MM.1S (cell line): ENCODE results near the gene CHRDL1.
"Not testable (repeated sequence)": the region's sequence is repeated elsewhere in the genome, so short reads cannot be mapped to it uniquely, and the experiment has no call there.

Source experiments
- DNase-seq: peaks from one replicate; pipeline ENCODE4 v3.0.0-alpha.2; 2015
- H2AFZ ChIP-seq: fragments of 300-600 bp; sonication (generic); 2 replicates; pipeline ENCODE4 v1.6.0; 2016; ENCODE audit warnings: antibody characterized with exemption, low read length
- H3F3A ChIP-seq: fragments of 300-600 bp; sonication (generic); 2 replicates; pipeline ENCODE4 v1.6.1; 2016; ENCODE audit warnings: mild to moderate bottlenecking, antibody characterized with exemption, low read length, moderate library complexity, mixed read lengths; ENCODE audit not compliant: insufficient read depth
- H3K27ac ChIP-seq: fragments of 300-600 bp; sonication (generic); 2 replicates; pipeline ENCODE4 v1.5.1; 2016; ENCODE audit warnings: mild to moderate bottlenecking, low read length
- H3K27me3 ChIP-seq: fragments of 300-600 bp; sonication (generic); replicated peaks from 2 replicates; pipeline ENCODE4 v1.6.0; 2016; ENCODE audit warnings: low read length; ENCODE audit not compliant: insufficient read depth
- H3K36me3 ChIP-seq: fragments of 300-600 bp; sonication (generic); replicated peaks from 2 replicates; pipeline ENCODE4 v1.6.1; 2016; ENCODE audit warnings: mild to moderate bottlenecking, low read length, mixed read lengths; ENCODE audit not compliant: insufficient read depth
- H3K4me1 ChIP-seq: fragments of 300-600 bp; sonication (generic); 2 replicates; pipeline ENCODE4 v1.6.1; 2016; ENCODE audit warnings: low read length, mixed read lengths
- H3K4me2 ChIP-seq: fragments of 300-600 bp; sonication (generic); 2 replicates; pipeline ENCODE4 v1.6.0; 2016; ENCODE audit warnings: low read depth, low read length
- H3K4me3 ChIP-seq: fragments of 300-600 bp; sonication (generic); 2 replicates; pipeline ENCODE4 v1.5.1; 2016; ENCODE audit warnings: low read length, mixed read lengths
- H3K79me2 ChIP-seq: fragments of 300-600 bp; sonication (generic); 2 replicates; pipeline ENCODE4 v1.6.1; 2016; ENCODE audit warnings: mixed run types, low read length, mixed read lengths
- H3K9ac ChIP-seq: fragments of 300-600 bp; sonication (generic); 2 replicates; pipeline ENCODE4 v1.6.1; 2016; ENCODE audit warnings: low read length, mixed read lengths
- H3K9me2 ChIP-seq: fragments of 300-600 bp; sonication (generic); replicated peaks from 2 replicates; pipeline ENCODE4 v1.6.1; 2016; ENCODE audit warnings: mild to moderate bottlenecking, low read length, mixed read lengths; ENCODE audit not compliant: insufficient read depth
- H3K9me3 ChIP-seq: fragments of 300-600 bp; sonication (generic); replicated peaks from 2 replicates; pipeline ENCODE4 v1.6.1; 2016; ENCODE audit warnings: mild to moderate bottlenecking, low read length, mixed read lengths; ENCODE audit not compliant: insufficient read depth
- H4K20me1 ChIP-seq: fragments of 300-600 bp; sonication (generic); 2 replicates; pipeline ENCODE4 v1.6.1; 2016; ENCODE audit warnings: mild to moderate bottlenecking, low read length, moderate library complexity, mixed read lengths; ENCODE audit not compliant: insufficient read depth
- EZH2 ChIP-seq: fragments of 300-600 bp; sonication (generic); optimal IDR thresholded peaks from 2 replicates; pipeline ENCODE3; 2017; ENCODE audit warnings: low read depth, mild to moderate bottlenecking, antibody characterized with exemption, low read length, mixed read lengths
- EZH2phosphoT487 ChIP-seq: fragments of 300-600 bp; sonication (generic); IDR thresholded peaks from 2 replicates; pipeline ENCODE4 v1.6.1; 2018; ENCODE audit warnings: antibody characterized with exemption, low read length
- TF ChIP-seq, protein P1 (sequence below): fragments of 300-600 bp; sonication (generic); IDR thresholded peaks from 2 replicates; pipeline ENCODE4 v1.5.1; 2016; ENCODE audit warnings: antibody characterized with exemption, low read length, mixed read lengths

Gene CHRDL1

DNA sequence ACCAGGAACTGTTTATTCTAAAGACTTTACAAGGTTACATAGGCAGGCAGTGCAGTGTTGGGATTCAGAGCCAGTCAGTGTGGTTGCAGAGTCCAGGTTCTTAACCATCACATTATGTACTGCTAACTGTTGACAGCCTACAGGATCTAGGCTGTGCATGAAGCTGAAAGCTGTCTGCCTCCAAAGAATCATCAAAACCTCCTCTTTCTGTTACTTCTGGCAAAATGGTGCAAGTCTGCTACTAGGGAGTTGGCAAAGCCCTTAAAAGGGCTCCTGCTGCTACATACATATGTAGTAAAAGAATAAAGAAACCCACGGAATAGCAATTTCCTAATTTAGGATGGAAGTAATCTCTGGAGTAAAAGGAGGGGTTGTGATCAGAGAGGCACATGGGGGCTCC, 40.4 kb upstream of the CHRDL1 start:
- H3K4me1 ChIP-seq: no peaks in the 10 kb centered on the region
- H3F3A ChIP-seq: no peaks in the 10 kb centered on the region
- H4K20me1 ChIP-seq: no peaks in the 10 kb centered on the region
- H3K9me3 ChIP-seq: no peaks in the 10 kb centered on the region
- TF ChIP-seq EZH2 (no peak), EZH2phosphoT487 (no peak)
- TF ChIP-seq, protein P1, sequence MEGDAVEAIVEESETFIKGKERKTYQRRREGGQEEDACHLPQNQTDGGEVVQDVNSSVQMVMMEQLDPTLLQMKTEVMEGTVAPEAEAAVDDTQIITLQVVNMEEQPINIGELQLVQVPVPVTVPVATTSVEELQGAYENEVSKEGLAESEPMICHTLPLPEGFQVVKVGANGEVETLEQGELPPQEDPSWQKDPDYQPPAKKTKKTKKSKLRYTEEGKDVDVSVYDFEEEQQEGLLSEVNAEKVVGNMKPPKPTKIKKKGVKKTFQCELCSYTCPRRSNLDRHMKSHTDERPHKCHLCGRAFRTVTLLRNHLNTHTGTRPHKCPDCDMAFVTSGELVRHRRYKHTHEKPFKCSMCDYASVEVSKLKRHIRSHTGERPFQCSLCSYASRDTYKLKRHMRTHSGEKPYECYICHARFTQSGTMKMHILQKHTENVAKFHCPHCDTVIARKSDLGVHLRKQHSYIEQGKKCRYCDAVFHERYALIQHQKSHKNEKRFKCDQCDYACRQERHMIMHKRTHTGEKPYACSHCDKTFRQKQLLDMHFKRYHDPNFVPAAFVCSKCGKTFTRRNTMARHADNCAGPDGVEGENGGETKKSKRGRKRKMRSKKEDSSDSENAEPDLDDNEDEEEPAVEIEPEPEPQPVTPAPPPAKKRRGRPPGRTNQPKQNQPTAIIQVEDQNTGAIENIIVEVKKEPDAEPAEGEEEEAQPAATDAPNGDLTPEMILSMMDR: no peak
- H3K4me2 ChIP-seq: no peak overlapping the region
- no peak overlapping the region for H3K27ac ChIP-seq
- no peaks in the 10 kb centered on the region for H3K79me2 ChIP-seq
- H3K9ac ChIP-seq: no peak overlapping the region
- no peak for DNase-seq
- H3K9me2 ChIP-seq: no peaks in the 10 kb centered on the region
- H3K4me3 ChIP-seq: no peak overlapping the region
- no peaks in the 10 kb centered on the region for H3K36me3 ChIP-seq
- no peak overlapping the region for H2AFZ ChIP-seq
- no peaks in the 10 kb centered on the region for H3K27me3 ChIP-seq

- Histone ChIP-seq H3K9ac (no peak overlapping the region), H3K9me3 (no peaks in the 10 kb centered on the region), H3K4me1 (no peaks in the 10 kb centered on the region), H3K9me2 (no peaks in the 10 kb centered on the region), H4K20me1 (no peaks in the 10 kb centered on the region), H3K79me2 (no peaks in the 10 kb centered on the region), H3K36me3 (no peaks in the 10 kb centered on the region), H3K27me3 (no peaks in the 10 kb centered on the region), H3F3A (no peaks in the 10 kb centered on the region), H3K4me3 (no peak overlapping the region), H3K27ac (no peak overlapping the region), H3K4me2 (no peak overlapping the region), H2AFZ (no peak overlapping the region)
- no peak for DNase-seq
- TF ChIP-seq EZH2 (no peak), EZH2phosphoT487 (no peak)
- TF ChIP-seq, protein P1: no peak
Observed at GRCh38 chrX:110825972-110826371, 30.4 kb upstream of the CHRDL1 start.

- not testable (repeated sequence) for H3K36me3 ChIP-seq, H3K9me2 ChIP-seq, H3K27me3 ChIP-seq, H3K27ac ChIP-seq, H2AFZ ChIP-seq, H3K4me1 ChIP-seq, H3K4me2 ChIP-seq, H3K79me2 ChIP-seq, H3K9me3 ChIP-seq, H3F3A ChIP-seq, H3K4me3 ChIP-seq, H4K20me1 ChIP-seq, DNase-seq, H3K9ac ChIP-seq
Observed at GRCh38 chrX:110816543-110816942, 20.9 kb upstream of the CHRDL1 start.

DNA sequence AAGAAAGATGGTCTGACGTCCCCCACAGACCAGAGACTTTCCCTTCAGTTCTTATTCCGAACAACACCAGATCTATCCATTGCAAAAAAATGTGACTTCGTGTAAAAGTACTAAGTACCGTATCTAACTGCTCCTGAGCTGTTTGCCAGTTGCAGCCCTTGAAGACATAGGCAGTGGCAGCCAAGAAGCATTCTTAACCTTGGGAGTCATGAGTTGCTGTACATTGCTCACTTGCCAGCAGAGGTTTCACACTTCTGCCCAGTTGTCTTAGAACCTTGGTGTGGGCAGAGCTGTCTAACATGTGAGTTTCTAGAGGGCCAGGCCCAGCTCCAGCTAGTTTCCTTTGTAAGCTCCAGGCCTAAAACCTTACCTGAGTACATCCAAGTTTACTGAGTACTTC, 10.5 kb upstream of the CHRDL1 start:
- Histone ChIP-seq H3K4me2 (no peak overlapping the region), H3K4me1 (no peaks in the 10 kb centered on the region), H4K20me1 (no peaks in the 10 kb centered on the region), H3K9me2 (no peaks in the 10 kb centered on the region), H3F3A (no peaks in the 10 kb centered on the region), H3K27me3 (no peaks in the 10 kb centered on the region), H3K4me3 (no peak overlapping the region), H3K9ac (no peak overlapping the region), H2AFZ (no peak overlapping the region), H3K36me3 (no peaks in the 10 kb centered on the region), H3K79me2 (no peaks in the 10 kb centered on the region), H3K9me3 (no peaks in the 10 kb centered on the region), H3K27ac (no peak overlapping the region)
- TF ChIP-seq EZH2phosphoT487 (no peak), EZH2 (no peak)
- TF ChIP-seq, protein P1: no peak
- DNase-seq: no peak
